Testis (tissue), 2 donors: ENCODE measurements around the gene LSM11.

Experiments
- POLR2A ChIP-seq: fragments of 450-650 bp; IDR thresholded peaks from one replicate; pipeline ENCODE4 v1.6.1; 2017; ENCODE audit warnings: antibody characterized with exemption, mild to moderate bottlenecking, moderate library complexity
- TF ChIP-seq, protein P1 (sequence below), 3 experiments: fragments of 450-650 bp in 2 of 3; fragments of 200-600 bp in 1 of 3; sonication (generic) in 1 of 3; IDR thresholded peaks; one replicate each; pipeline ENCODE4 v1.5.1; 2016 to 2019; ENCODE audit warnings: antibody characterized with exemption in 3 of 3, mild to moderate bottlenecking in 2 of 3, moderate library complexity in 1 of 3

DNA sequence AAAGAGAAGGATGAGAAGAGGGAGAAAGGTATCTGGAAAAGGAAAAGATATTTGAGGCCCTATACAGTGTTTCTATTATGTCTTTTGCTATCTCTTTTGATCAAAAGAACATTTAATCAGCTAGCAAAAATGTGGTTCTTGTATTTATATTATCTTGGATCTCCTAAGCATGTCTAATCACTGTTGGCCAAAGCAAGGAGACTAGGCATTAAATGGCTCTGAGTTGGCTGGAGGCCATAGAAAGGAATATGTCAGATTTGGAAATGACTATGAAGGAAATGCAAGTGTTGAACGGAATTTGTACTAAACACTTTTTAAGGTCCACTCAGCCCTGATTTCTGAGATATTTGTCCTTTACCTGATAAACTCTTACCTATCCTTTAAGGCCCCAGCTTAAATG, 34.6 kb upstream of the LSM11 start:
- TF ChIP-seq, protein P1, sequence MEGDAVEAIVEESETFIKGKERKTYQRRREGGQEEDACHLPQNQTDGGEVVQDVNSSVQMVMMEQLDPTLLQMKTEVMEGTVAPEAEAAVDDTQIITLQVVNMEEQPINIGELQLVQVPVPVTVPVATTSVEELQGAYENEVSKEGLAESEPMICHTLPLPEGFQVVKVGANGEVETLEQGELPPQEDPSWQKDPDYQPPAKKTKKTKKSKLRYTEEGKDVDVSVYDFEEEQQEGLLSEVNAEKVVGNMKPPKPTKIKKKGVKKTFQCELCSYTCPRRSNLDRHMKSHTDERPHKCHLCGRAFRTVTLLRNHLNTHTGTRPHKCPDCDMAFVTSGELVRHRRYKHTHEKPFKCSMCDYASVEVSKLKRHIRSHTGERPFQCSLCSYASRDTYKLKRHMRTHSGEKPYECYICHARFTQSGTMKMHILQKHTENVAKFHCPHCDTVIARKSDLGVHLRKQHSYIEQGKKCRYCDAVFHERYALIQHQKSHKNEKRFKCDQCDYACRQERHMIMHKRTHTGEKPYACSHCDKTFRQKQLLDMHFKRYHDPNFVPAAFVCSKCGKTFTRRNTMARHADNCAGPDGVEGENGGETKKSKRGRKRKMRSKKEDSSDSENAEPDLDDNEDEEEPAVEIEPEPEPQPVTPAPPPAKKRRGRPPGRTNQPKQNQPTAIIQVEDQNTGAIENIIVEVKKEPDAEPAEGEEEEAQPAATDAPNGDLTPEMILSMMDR (IDR thresholded peaks at IDR 0.05), result no peak
- no peak for TF ChIP-seq POLR2A
